ENCODE measurements around the gene RRAD. TPM values are rescaled to one million over a fixed set of nuclear protein-coding genes. Genes with fewer than 3 reads are reported as not detected.

The RRAD gene
- total and polyA plus RNA-seq, 2 donors (not counting 3 experiments of a cell fraction or from before 2014, with no cell fraction given): 0.22 to 0.48 TPM

DNA sequence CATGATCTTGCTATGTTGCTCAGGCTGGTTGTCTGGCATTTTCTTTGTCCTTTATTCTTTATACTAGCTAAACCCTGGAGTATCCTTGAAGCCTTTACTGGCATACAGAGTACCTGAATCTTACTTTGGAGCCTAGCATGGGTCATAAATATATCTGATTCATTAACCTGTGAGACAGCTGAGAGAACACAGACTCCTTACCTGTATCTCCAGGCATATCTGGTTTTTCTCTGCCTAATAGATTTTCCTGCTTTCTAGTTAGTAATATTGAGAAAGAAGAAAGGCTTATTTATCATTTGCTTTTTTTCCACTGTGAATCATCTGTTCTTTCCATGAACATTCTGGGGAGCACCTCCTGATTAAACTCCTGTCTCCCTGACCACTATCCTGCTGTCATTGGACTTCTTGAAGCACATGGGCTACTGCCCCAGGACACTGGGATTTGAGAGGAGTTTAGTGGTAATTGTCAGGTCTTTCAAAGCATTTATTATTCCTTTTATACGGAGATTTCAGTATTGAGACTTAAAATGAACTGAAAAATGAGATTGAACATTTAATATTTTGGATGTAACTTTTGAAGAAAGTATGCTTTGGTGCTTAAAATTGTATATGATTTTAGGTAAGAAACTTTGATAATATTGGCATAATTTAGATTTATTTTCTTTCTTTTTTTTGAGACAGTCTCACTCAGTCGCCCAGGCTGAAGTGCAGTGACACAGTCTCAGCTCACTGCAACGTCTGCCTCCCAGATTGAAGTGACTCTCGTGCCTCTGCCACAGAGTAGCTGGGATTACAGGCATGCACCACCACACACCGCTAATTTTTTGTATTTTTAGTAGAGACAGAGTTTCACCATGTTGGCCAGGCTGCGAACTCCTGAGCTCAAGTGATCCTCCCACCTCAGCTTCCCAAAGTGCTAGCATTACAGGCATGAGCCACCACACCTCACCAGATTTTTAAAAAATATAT, 36.4 kb downstream of the RRAD start:
- TF ChIP-seq GATA2 (IDR thresholded peaks at IDR 0.05; ENCODE audit: insufficient read depth, insufficient read length, low read depth, low read length) (no peak), FOS (IDR thresholded peaks at IDR 0.05; ENCODE audit: borderline replicate concordance, insufficient read depth, low read length) (no peak)
- no peak for FAIRE-seq
- Histone ChIP-seq H3K4me3 (replicated peaks in 1 of 3; ENCODE audit: insufficient read depth in 1 of 3, low read depth in 1 of 3, low read length in 3 of 3) (no peak overlapping the region), H3K79me2 (ENCODE audit: control insufficient read depth, insufficient read depth, low read length) (no peaks in the 10 kb centered on the region), H3K9me1 (replicated peaks; ENCODE audit: control insufficient read depth, extremely low read depth, insufficient read depth, low read length) (no peaks in the 10 kb centered on the region), H4K20me1 (replicated peaks; ENCODE audit: control insufficient read depth, extremely low read depth, insufficient read depth, low read length) (peaks cover 4% of the 10 kb centered on the region), H3K27ac (ENCODE audit: insufficient read depth, low read depth, low read length) (no peak overlapping the region), H3K36me3 (ENCODE audit: control insufficient read depth in 2 of 2, extremely low read depth in 1 of 2, insufficient read depth in 2 of 2, low read length in 2 of 2) (peaks cover 3 to 9% of the 10 kb centered on the region in 2 experiments), H2AFZ (ENCODE audit: low read depth, low read length) (no peak overlapping the region), H3K4me1 (ENCODE audit: control insufficient read depth, extremely low read depth, insufficient read depth, low read length) (no peaks in the 10 kb centered on the region), H3K27me3 (ENCODE audit: control insufficient read depth in 2 of 2, insufficient read depth in 2 of 2, low read length in 2 of 2) (no peaks in the 10 kb centered on the region), H3K9ac (replicated peaks; ENCODE audit: extremely low read depth, insufficient read depth, low read length) (no peak overlapping the region), H3K4me2 (ENCODE audit: insufficient read depth, low read length) (no peak overlapping the region), H3K9me3 (replicated peaks; ENCODE audit: control insufficient read depth, insufficient read depth, low read length) (no peaks in the 10 kb centered on the region)
- CTCF ChIA-PET: interaction anchor here (0.7 to 1.8 kb wide), 5 partner anchors 7 to 228 kb away, joined by 3 to 12 read pairs (median 3); partner anchors contain the start of gene NAE1
- dilution Hi-C loops (cut with MboI; ENCODE audit: extremely low pct_ligation_motif_present, low sequenced_read_pairs) (no loop called here), intact Hi-C loops (cut with micrococcal nuclease) (no loop called here)
- no peak for DNase-seq (ENCODE audit: low read depth, low spot score)
- POLR2A ChIA-PET: no interaction called here
- no TSS peak for BruUV-seq (replicated peaks)

DNA sequence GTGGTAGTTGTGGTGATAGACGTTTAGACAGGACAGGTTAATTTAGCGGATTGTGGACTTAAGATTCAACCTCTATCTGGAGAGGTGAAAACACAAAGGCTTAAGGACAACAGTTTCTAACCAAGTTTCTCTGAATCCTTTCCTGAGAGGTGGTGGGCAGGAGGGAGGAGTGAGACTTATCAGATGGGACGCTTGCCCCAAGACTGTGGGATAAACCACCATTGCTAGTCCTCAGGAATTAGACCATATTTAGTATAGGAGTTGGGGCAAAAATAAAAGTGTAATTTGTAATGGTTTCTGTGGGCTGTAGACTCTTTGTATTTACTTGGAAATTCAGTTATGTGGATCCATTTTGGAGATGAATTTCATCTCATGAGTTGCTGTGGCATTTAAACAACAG, 38.4 kb downstream of the RRAD start:
- FAIRE-seq (no peak), DNase-seq (ENCODE audit: low read depth, low spot score) (peak; percentile 16)
- Histone ChIP-seq H2AFZ (ENCODE audit: low read depth, low read length) (no peak overlapping the region), H3K9ac (replicated peaks; ENCODE audit: extremely low read depth, insufficient read depth, low read length) (no peak overlapping the region), H3K27ac (ENCODE audit: insufficient read depth, low read depth, low read length) (no peak overlapping the region), H3K4me2 (ENCODE audit: insufficient read depth, low read length) (no peak overlapping the region), H3K4me1 (ENCODE audit: control insufficient read depth, extremely low read depth, insufficient read depth, low read length) (no peaks in the 10 kb centered on the region), H4K20me1 (replicated peaks; ENCODE audit: control insufficient read depth, extremely low read depth, insufficient read depth, low read length) (peaks cover 4% of the 10 kb centered on the region), H3K36me3 (ENCODE audit: control insufficient read depth in 2 of 2, extremely low read depth in 1 of 2, insufficient read depth in 2 of 2, low read length in 2 of 2) (peaks cover 3 to 9% of the 10 kb centered on the region in 2 experiments), H3K79me2 (ENCODE audit: control insufficient read depth, insufficient read depth, low read length) (no peaks in the 10 kb centered on the region), H3K9me1 (replicated peaks; ENCODE audit: control insufficient read depth, extremely low read depth, insufficient read depth, low read length) (no peaks in the 10 kb centered on the region), H3K4me3 (replicated peaks in 1 of 3; ENCODE audit: insufficient read depth in 1 of 3, low read depth in 1 of 3, low read length in 3 of 3) (no peak overlapping the region), H3K9me3 (replicated peaks; ENCODE audit: control insufficient read depth, insufficient read depth, low read length) (no peaks in the 10 kb centered on the region), H3K27me3 (ENCODE audit: control insufficient read depth in 2 of 2, insufficient read depth in 2 of 2, low read length in 2 of 2) (no peaks in the 10 kb centered on the region)
- BruUV-seq (replicated peaks): no TSS peak
- intact Hi-C loops (cut with micrococcal nuclease): no loop called here
- ChIA-PET POLR2A (no interaction called here), CTCF (interaction anchor here (0.7 to 1.3 kb wide), 4 partner anchors 14 to 42 kb away, joined by 3 to 4 read pairs (median 4); no protein-coding TSS in a partner anchor)
- no peak for TF ChIP-seq MYC (IDR thresholded peaks at IDR 0.05; ENCODE audit: low read depth, low read length)
- TF ChIP-seq, protein P1, sequence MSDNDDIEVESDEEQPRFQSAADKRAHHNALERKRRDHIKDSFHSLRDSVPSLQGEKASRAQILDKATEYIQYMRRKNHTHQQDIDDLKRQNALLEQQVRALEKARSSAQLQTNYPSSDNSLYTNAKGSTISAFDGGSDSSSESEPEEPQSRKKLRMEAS (IDR thresholded peaks at IDR 0.05; ENCODE audit: insufficient read depth, insufficient read length): no peak
- TF ChIP-seq EZH2 (IDR thresholded peaks at IDR 0.05; ENCODE audit: borderline replicate concordance, low read depth, low read length, severe bottlenecking): no peak
- no peak for TF ChIP-seq JUN (IDR thresholded peaks at IDR 0.05; ENCODE audit: borderline replicate concordance, insufficient read depth, insufficient read length, low read depth)
- TF ChIP-seq FOS (IDR thresholded peaks at IDR 0.05; ENCODE audit: borderline replicate concordance, insufficient read depth, low read length): no peak
- TF ChIP-seq GATA2 (IDR thresholded peaks at IDR 0.05; ENCODE audit: insufficient read depth, insufficient read length, low read depth, low read length): no peak
- TF ChIP-seq POLR2A (IDR thresholded peaks at IDR 0.05; ENCODE audit: low read depth, low read length): no peak
- dilution Hi-C loops (cut with MboI; ENCODE audit: extremely low pct_ligation_motif_present, low sequenced_read_pairs): no loop called here
